K562 (cell line): ENCODE measurements around the gene FMN1. TPM values are rescaled to one million over a fixed set of nuclear protein-coding genes. Genes with fewer than 3 reads are reported as not detected.

ENCODE experiments used
- ATAC-seq: fragments of 200-7000 bp; cut with Tn5 transposase; 3 replicates; pipeline ENCODE4 v1.9.1; 2020; ENCODE audit warnings: moderate library complexity
- BruUV-seq: library from RNA; stranded (reverse); fragments of 400-500 nt; replicated peaks from 2 replicates; lab custom pipeline; 2021; lab: Mats Ljungman, UMichigan
- CTCF ChIA-PET: fragments of 300-600 bp; formaldehyde crosslinking; extraction: SDS; loops from one replicate; lab custom pipeline; 2021; ENCODE audit warnings: low intra/inter-chr PET ratio; lab: Yijun Ruan, JAX
- POLR2A ChIA-PET: fragments of 300-600, 350-650 bp; sonication (Branson Sonifier 250); formaldehyde crosslinking; extraction: SDS; loops from one replicate; lab custom pipeline; 2021; ENCODE audit warnings: antibody characterized with exemption, inconsistent platforms; lab: Yijun Ruan, JAX
- DNase-seq, 4 experiments: peaks; one replicate each; pipeline versions ENCODE4 v3.0.0 to v3.0.0-alpha.2; 2011 to 2018; ENCODE audit warnings: low spot score in 3 of 4, mixed read lengths in 3 of 4; ENCODE audit errors: extremely low read depth in 1 of 4
- FAIRE-seq: peaks from 2 replicates; lab custom pipeline; 2011; peaks lifted over from hg19 to GRCh38; lab: Jason Lieb, UNC
- H2AFZ ChIP-seq: 2 replicates; pipeline ENCODE4 v1.6.0; 2011; ENCODE audit warnings: low read depth, low read length, control low read depth, inconsistent platforms
- H3K27ac ChIP-seq: fragments of 200-600 bp; 3 replicates; pipeline ENCODE4 v1.8.0; 2011; ENCODE audit warnings: low read depth, mild to moderate bottlenecking, control low read depth, inconsistent platforms, low read length, moderate library complexity, mixed read lengths; ENCODE audit errors: extremely low read depth
- H3K27me3 ChIP-seq, 2 experiments: fragments of 300-600 bp in 1 of 2; 2 replicates in 1 of 2; 3 replicates in 1 of 2; pipeline versions ENCODE4 v1.6.0 to v1.8.0; 2011; ENCODE audit warnings: inconsistent platforms in 2 of 2, low read length in 2 of 2, mild to moderate bottlenecking in 1 of 2, mixed read lengths in 1 of 2, moderate library complexity in 1 of 2; ENCODE audit not compliant: control insufficient read depth in 2 of 2, insufficient read depth in 2 of 2
- H3K36me3 ChIP-seq: fragments of 300-600 bp; 3 replicates; pipeline ENCODE4 v1.8.0; 2011; ENCODE audit warnings: mild to moderate bottlenecking, low read length, inconsistent platforms; ENCODE audit not compliant: control insufficient read depth, insufficient read depth
- H3K4me1 ChIP-seq, 2 experiments: fragments of 200-600 bp in 1 of 2; replicated peaks in 1 of 2; 2 replicates in 1 of 2; 3 replicates in 1 of 2; pipeline versions ENCODE4 v1.5.1 to v1.8.0; 2011; ENCODE audit warnings: inconsistent platforms in 2 of 2, low read length in 2 of 2, mild to moderate bottlenecking in 1 of 2, mixed read lengths in 1 of 2, moderate library complexity in 1 of 2; ENCODE audit not compliant: control insufficient read depth in 2 of 2, insufficient read depth in 2 of 2
- H3K4me2 ChIP-seq: 2 replicates; pipeline ENCODE4 v1.6.1; 2011; ENCODE audit warnings: low read length, control low read depth, inconsistent platforms, mixed read lengths; ENCODE audit not compliant: insufficient read depth
- H3K4me3 ChIP-seq: fragments of 200-600 bp; sonication (generic), shearing (Covaris generic); 2 replicates; pipeline ENCODE4 v1.5.1; 2016; ENCODE audit warnings: control low read depth, inconsistent platforms
- H3K79me2 ChIP-seq: fragments of 200-600 bp; 3 replicates; pipeline ENCODE4 v1.8.0; 2011; ENCODE audit warnings: low read length, inconsistent platforms; ENCODE audit not compliant: control insufficient read depth, insufficient read depth
- H3K9ac ChIP-seq, 2 experiments: 2 replicates each; pipeline versions ENCODE4 v1.6.0 to v1.6.1; 2011; ENCODE audit warnings: low read depth in 2 of 2, low read length in 2 of 2, control low read depth in 1 of 2, inconsistent platforms in 1 of 2, mild to moderate bottlenecking in 1 of 2, mixed read lengths in 1 of 2; ENCODE audit not compliant: insufficient read depth in 1 of 2
- H3K9me1 ChIP-seq: one replicate; pipeline ENCODE4 v1.6.0; 2011; ENCODE audit warnings: inconsistent platforms, mild to moderate bottlenecking, low read length, moderate library complexity; ENCODE audit not compliant: control insufficient read depth, insufficient read depth
- H3K9me3 ChIP-seq: replicated peaks from 2 replicates; pipeline ENCODE4 v1.5.1; 2011; ENCODE audit warnings: low read depth, low read length, inconsistent platforms; ENCODE audit not compliant: control insufficient read depth, insufficient read depth
- H4K20me1 ChIP-seq: replicated peaks from 2 replicates; pipeline ENCODE4 v1.6.1; 2011; ENCODE audit warnings: low read length, inconsistent platforms, mixed read lengths; ENCODE audit not compliant: control insufficient read depth, insufficient read depth
- FOXA1 ChIP-seq: fragments of 450-650 bp; IDR thresholded peaks from 2 replicates; pipeline ENCODE4 v1.6.1; 2016; ENCODE audit warnings: mild to moderate bottlenecking, borderline replicate concordance
- ZNF316 ChIP-seq: fragments of 450-650 bp; IDR thresholded peaks from 2 replicates; pipeline ENCODE4 v1.6.1; 2016
- WGBS: fragments of 100-300 bp; shearing (Covaris generic); methylation state at CpG from one replicate; pipeline ENCODE4 v1.1.6; 2016; ENCODE audit warnings: low coverage, mixed read lengths; ENCODE audit not compliant: insufficient coverage; ENCODE audit errors: missing lambda C conversion rate; 5-methylcytosine and 5-hydroxymethylcytosine counted together
- in situ Hi-C: fragments of 300-500 bp; cut with MboI; formaldehyde crosslinking; loops from 4 replicates; pipeline ENCODE4 v1.15.0; 2018; ENCODE audit warnings: inconsistent platforms, mixed read lengths
- intact Hi-C: fragments of 100-400 bp; cut with micrococcal nuclease; formaldehyde crosslinking; loops from 2 replicates; pipeline ENCODE4 v1.14.2; 2022
- polyA plus RNA-seq, 8 experiments: library from polyadenylated mRNA; depleted of rRNA in 4 of 8; stranded (reverse) in 5 of 8; unstranded in 3 of 8; fragments of >200 nt; fragmentation: Nextera tagmentation in 2 of 8; fragmentation: Illumina TruSeq in 1 of 8; extraction: Ambion mirVana in 2 of 8; extraction: Trizol in 1 of 8; gene quantifications; 2 replicates each; pipeline versions ENCODE4 v1.2.1 to v1.2.3, GENCODE V29; 2011 to 2014; ENCODE audit warnings: inconsistent platforms in 1 of 8, missing spikeins in 1 of 8
- total RNA-seq, 7 experiments: library from RNA; depleted of rRNA in 6 of 7; stranded (reverse); fragments of >200 nt in 6 of 7; fragmentation: Illumina TruSeq in 2 of 7; extraction: Trizol in 2 of 7; gene quantifications; 2 replicates each; pipeline versions ENCODE4 v1.2.1 to v1.2.3, GENCODE V29; 2011 to 2021; ENCODE audit warnings: low replicate concordance in 1 of 7
- TF ChIP-seq, protein P1 (sequence below), 2 experiments: fragments of 450-650 bp; IDR thresholded peaks; 2 replicates each; pipeline ENCODE4 v1.6.1; 2016; ENCODE audit warnings: mild to moderate bottlenecking in 2 of 2, borderline replicate concordance in 1 of 2, low read depth in 1 of 2, moderate library complexity in 1 of 2

FMN1 gene
- total and polyA plus RNA-seq, 9 of the 15 experiments (the other 6 are each of a cell fraction or from before 2014, with no cell fraction given), result 0.03 to 0.07 (median 0.04) TPM; not detected in 6

DNA sequence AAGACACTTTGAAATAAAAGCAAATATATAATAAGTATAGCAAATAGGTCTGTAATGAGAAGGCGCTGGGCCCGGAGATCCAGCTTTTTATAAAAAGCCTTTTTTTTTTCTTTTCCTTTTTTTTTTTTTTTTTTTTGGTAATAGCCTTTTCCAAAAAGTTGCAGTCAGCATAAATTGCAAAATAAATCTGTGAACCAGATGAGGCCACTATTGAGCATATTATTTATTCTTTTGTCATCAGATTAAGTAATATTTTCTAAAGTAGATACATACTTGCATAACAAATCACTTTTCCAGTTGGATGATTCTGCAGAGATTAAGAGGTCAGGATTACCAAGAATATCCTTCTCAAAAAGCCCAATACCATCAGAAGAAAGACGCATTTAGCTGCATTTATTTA, 24.9 kb downstream of the FMN1 start:
- Histone ChIP-seq H3K4me2 (no peak overlapping the region), H3K9me3 (no peaks in the 10 kb centered on the region), H2AFZ (no peak overlapping the region), H3K36me3 (no peaks in the 10 kb centered on the region)
- FAIRE-seq (no peak), DNase-seq (no peak)
- CTCF ChIA-PET, result no interaction called here
- POLR2A ChIA-PET, result no interaction called here
- TF ChIP-seq FOXA1, result no peak
- TF ChIP-seq, protein P1, sequence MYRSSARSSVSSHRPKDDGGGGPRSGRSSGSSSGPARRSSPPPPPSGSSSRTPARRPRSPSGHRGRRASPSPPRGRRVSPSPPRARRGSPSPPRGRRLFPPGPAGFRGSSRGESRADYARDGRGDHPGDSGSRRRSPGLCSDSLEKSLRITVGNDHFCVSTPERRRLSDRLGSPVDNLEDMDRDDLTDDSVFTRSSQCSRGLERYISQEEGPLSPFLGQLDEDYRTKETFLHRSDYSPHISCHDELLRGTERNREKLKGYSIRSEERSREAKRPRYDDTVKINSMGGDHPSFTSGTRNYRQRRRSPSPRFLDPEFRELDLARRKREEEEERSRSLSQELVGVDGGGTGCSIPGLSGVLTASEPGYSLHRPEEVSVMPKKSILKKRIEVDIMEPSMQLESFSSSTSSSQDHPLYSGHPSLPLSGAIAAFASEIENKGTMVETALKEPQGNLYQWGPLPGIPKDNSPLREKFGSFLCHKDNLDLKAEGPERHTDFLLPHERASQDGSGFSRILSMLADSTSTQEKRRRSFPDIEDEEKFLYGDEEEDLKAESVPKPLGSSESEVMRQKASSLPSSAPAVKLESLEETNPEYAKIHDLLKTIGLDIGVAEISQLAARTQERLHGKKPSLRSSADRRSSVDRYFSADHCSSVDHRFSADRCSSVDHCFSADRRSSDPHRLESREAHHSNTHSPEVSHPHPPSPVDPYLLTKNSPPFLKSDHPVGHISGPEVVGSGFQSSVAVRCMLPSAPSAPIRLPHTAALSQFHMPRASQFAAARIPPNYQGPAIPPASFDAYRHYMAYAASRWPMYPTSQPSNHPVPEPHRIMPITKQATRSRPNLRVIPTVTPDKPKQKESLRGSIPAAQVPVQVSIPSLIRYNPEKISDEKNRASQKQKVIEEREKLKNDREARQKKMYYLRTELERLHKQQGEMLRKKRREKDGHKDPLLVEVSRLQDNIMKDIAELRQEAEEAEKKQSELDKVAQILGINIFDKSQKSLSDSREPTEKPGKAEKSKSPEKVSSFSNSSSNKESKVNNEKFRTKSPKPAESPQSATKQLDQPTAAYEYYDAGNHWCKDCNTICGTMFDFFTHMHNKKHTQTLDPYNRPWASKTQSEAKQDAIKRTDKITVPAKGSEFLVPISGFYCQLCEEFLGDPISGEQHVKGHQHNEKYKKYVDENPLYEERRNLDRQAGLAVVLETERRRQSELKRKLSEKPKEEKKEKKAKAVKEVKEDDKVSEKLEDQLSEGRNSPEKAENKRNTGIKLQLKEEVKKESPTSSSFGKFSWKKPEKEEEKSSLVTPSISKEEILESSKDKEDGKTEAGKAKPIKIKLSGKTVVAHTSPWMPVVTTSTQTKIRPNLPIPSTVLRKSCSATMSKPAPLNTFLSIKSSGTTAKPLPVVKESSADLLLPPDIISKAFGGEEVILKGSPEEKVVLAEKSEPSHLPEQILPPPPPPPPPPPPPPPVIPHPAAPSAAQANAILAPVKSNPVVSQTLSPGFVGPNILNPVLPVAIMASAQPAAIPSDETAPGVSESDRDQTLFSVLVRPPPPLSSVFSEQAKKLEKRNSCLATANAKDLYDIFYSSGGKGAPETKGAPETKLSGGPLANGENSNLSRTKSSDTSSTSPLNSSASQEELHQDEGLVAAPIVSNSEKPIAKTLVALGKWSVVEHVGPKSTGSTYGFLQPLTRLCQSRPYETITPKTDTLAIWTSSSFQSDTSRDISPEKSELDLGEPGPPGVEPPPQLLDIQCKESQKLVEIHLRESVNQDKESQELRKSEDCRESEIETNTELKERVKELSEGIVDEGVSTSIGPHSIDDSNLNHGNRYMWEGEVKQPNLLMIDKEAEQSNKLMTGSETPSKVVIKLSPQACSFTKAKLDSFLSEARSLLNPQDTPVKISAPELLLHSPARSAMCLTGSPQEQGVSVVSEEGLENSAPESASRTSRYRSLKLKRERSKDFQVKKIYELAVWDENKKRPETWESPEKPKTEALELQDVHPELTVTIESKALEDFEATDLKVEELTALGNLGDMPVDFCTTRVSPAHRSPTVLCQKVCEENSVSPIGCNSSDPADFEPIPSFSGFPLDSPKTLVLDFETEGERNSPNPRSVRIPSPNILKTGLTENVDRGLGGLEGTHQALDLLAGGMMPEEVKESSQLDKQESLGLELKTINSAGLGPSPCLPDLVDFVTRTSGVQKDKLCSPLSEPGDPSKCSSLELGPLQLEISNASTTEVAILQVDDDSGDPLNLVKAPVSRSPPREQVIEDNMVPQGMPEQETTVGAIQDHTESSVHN (IDR thresholded peaks at IDR 0.05; ENCODE audit: borderline replicate concordance in 1 of 2, low read depth in 1 of 2), result no peak
- TF ChIP-seq ZNF316, result peak; percentile 51; the same call in 1 of the 2 replicates
- TF ChIP-seq, all 486 proteins: peak for 1
- no peaks in the 10 kb centered on the region for H3K9me1 ChIP-seq
- in situ Hi-C loops, result no loop called here
- no TSS peak for BruUV-seq
- H3K4me3 ChIP-seq, result no peak overlapping the region
- no peaks in the 10 kb centered on the region for H4K20me1 ChIP-seq
- WGBS, result 0% methylated on average over 3 of the region's 3 CpGs
- intact Hi-C loops, result no loop called here
- H3K27me3 ChIP-seq, result no peaks in the 10 kb centered on the region; a peak in 2 of 5 replicates
- no peak overlapping the region for H3K27ac ChIP-seq
- H3K79me2 ChIP-seq, result no peaks in the 10 kb centered on the region
- no peak for ATAC-seq
- no peak overlapping the region for H3K9ac ChIP-seq
- no peaks in the 10 kb centered on the region for H3K4me1 ChIP-seq
